Embryonic facial prominence (tissue), 1 donor: ENCODE measurements around the gene THBS4.
"Not testable (repeated sequence)": the region's sequence is repeated elsewhere in the genome, so short reads cannot be mapped to it uniquely, and the experiment has no call there.

Experiments used
- DNase-seq: peaks from one replicate; pipeline ENCODE4 v3.0.0-alpha.2; 2016; ENCODE audit errors: extremely low spot score

THBS4 gene

GRCh38 chr5:80076131-80077050, 41.2 kb downstream of the THBS4 start:
- no peak for DNase-seq

GRCh38 chr5:80077051-80077714, 42.0 kb downstream of the THBS4 start:
- DNase-seq: no peak

GRCh38 chr5:80078921-80079320, 43.8 kb downstream of the THBS4 start:
- no peak for DNase-seq

- DNase-seq: peak; percentile 21
Measured at GRCh38 chr5:80082281-80082680, 47.1 kb downstream of the THBS4 start.

- DNase-seq: peak; percentile 66
Measured at GRCh38 chr5:80082731-80083100, 47.6 kb downstream of the THBS4 start.

- DNase-seq: peak; percentile 80
Measured at GRCh38 chr5:80083101-80083890, 48.1 kb downstream of the THBS4 start.

- DNase-seq: no peak
Measured at GRCh38 chr5:80090884-80091166, 55.7 kb downstream of the THBS4 start.

GRCh38 chr5:80091792-80092192, 56.6 kb downstream of the THBS4 start:
- peak; percentile 65 for DNase-seq

GRCh38 chr5:80092486-80093107, 57.4 kb downstream of the THBS4 start:
- no peak for DNase-seq

GRCh38 chr5:80093796-80094195, 58.6 kb downstream of the THBS4 start:
- DNase-seq: no peak

- no peak for DNase-seq
Measured at GRCh38 chr5:80094236-80094738, 59.1 kb downstream of the THBS4 start.

GRCh38 chr5:80097451-80097850, 62.3 kb downstream of the THBS4 start:
- no peak for DNase-seq

GRCh38 chr5:80101993-80102392, 66.8 kb downstream of the THBS4 start:
- DNase-seq: no peak

- no peak for DNase-seq
Measured at GRCh38 chr5:80103371-80103770, 68.2 kb downstream of the THBS4 start.

- DNase-seq: no peak
Measured at GRCh38 chr5:80105698-80106439, 70.7 kb downstream of the THBS4 start.

GRCh38 chr5:80106916-80107315, 71.8 kb downstream of the THBS4 start:
- no peak for DNase-seq

- no peak for DNase-seq
Measured at GRCh38 chr5:80109646-80110478, 74.7 kb downstream of the THBS4 start.

- not testable (repeated sequence) for DNase-seq
Measured at GRCh38 chr5:80111376-80111990, 76.3 kb downstream of the THBS4 start.

GRCh38 chr5:80114860-80115259, 79.7 kb downstream of the THBS4 start:
- no peak for DNase-seq

GRCh38 chr5:80116000-80116399, 80.9 kb downstream of the THBS4 start:
- no peak for DNase-seq
